IMR-90 (cell line): ENCODE data around the gene CERK. TPM values are rescaled to one million over a fixed set of nuclear protein-coding genes. Genes with fewer than 3 reads are reported as not detected.

Source experiments
- ATAC-seq: fragments of 200-7000 bp; cut with Tn5 transposase; 2 replicates; pipeline ENCODE4 v1.9.1; 2020; ENCODE audit warnings: low read depth, mild to moderate bottlenecking, moderate library complexity
- BruUV-seq: library from RNA; stranded (reverse); fragments of 400-500 nt; replicated peaks from 2 replicates; lab custom pipeline; 2021; lab: Mats Ljungman, UMichigan
- CTCF ChIA-PET: fragments of 300-600 bp; formaldehyde crosslinking; extraction: SDS; loops from one replicate; lab custom pipeline; 2021; ENCODE audit warnings: antibody characterized with exemption; lab: Yijun Ruan, JAX
- POLR2A ChIA-PET: fragments of 300-600 bp; sonication (Branson Sonifier 250); formaldehyde crosslinking; loops from one replicate; lab custom pipeline; 2022; ENCODE audit warnings: antibody characterized with exemption; ENCODE audit not compliant: unreplicated experiment; lab: Charles Lee
- DNase-seq: peaks from one replicate; pipeline ENCODE4 v3.0.0; 2013
- H2AFZ ChIP-seq: replicated peaks from 2 replicates; pipeline ENCODE3; 2013; ENCODE audit warnings: low read length, mild to moderate bottlenecking; ENCODE audit not compliant: poor library complexity
- H2AK5ac ChIP-seq: 2 replicates; pipeline ENCODE4 v1.6.1; 2013; ENCODE audit warnings: low read depth, low read length, inconsistent platforms
- H2AK9ac ChIP-seq: replicated peaks from 2 replicates; pipeline ENCODE3; 2013; ENCODE audit warnings: mild to moderate bottlenecking, low read depth, low read length, moderate library complexity; ENCODE audit not compliant: poor library complexity
- H2BK120ac ChIP-seq: 2 replicates; pipeline ENCODE4 v1.6.1; 2013; ENCODE audit warnings: low read depth, low read length, inconsistent platforms
- H2BK15ac ChIP-seq: 3 replicates; pipeline ENCODE4 v1.6.1; 2013; ENCODE audit warnings: low read depth, low read length, inconsistent platforms
- H2BK20ac ChIP-seq: 2 replicates; pipeline ENCODE4 v1.6.1; 2013; ENCODE audit warnings: low read depth, mild to moderate bottlenecking, inconsistent platforms, low read length, moderate library complexity
- H2BK5ac ChIP-seq: 2 replicates; pipeline ENCODE4 v1.6.1; 2013; ENCODE audit warnings: mild to moderate bottlenecking, low read depth, low read length, inconsistent platforms; ENCODE audit not compliant: poor library complexity, severe bottlenecking
- H3K14ac ChIP-seq: replicated peaks from 2 replicates; pipeline ENCODE4 v1.6.1; 2013; ENCODE audit warnings: low read depth, low read length, inconsistent platforms
- H3K18ac ChIP-seq: 2 replicates; pipeline ENCODE4 v1.6.1; 2013; ENCODE audit warnings: low read depth, low read length, control low read depth
- H3K23ac ChIP-seq: 2 replicates; pipeline ENCODE4 v1.6.1; 2013; ENCODE audit warnings: low read depth, low read length, inconsistent platforms
- H3K27ac ChIP-seq: 2 replicates; pipeline ENCODE4 v1.5.1; 2013; ENCODE audit warnings: mild to moderate bottlenecking, control low read depth, low read length; ENCODE audit not compliant: insufficient read depth
- H3K27me3 ChIP-seq: 2 replicates; pipeline ENCODE4 v1.6.1; 2013; ENCODE audit warnings: low read length; ENCODE audit not compliant: control insufficient read depth, insufficient read depth
- H3K36me3 ChIP-seq: 2 replicates; pipeline ENCODE4 v1.6.1; 2013; ENCODE audit warnings: low read length, mixed read lengths; ENCODE audit not compliant: control insufficient read depth, insufficient read depth
- H3K4ac ChIP-seq: 2 replicates; pipeline ENCODE4 v1.6.1; 2013; ENCODE audit warnings: low read depth, low read length, inconsistent platforms
- H3K4me1 ChIP-seq: 2 replicates; pipeline ENCODE4 v1.6.1; 2013; ENCODE audit warnings: low read length, mixed read lengths; ENCODE audit not compliant: control insufficient read depth, insufficient read depth
- H3K4me2 ChIP-seq: 2 replicates; pipeline ENCODE4 v1.6.1; 2013; ENCODE audit warnings: low read depth, mild to moderate bottlenecking, control low read depth, low read length, moderate library complexity
- H3K4me3 ChIP-seq: 2 replicates; pipeline ENCODE4 v1.5.1; 2013; ENCODE audit warnings: low read depth, mild to moderate bottlenecking, control low read depth, low read length, moderate library complexity; ENCODE audit not compliant: insufficient read depth
- H3K56ac ChIP-seq: 2 replicates; pipeline ENCODE4 v1.6.1; 2013; ENCODE audit warnings: low read length, inconsistent platforms; ENCODE audit not compliant: insufficient read depth; ENCODE audit errors: extremely low read depth
- H3K79me1 ChIP-seq, 2 experiments: 2 replicates each; pipeline ENCODE4 v1.6.1; 2013; ENCODE audit warnings: low read length in 2 of 2, inconsistent platforms in 1 of 2, low read depth in 1 of 2
- H3K9ac ChIP-seq: 2 replicates; pipeline ENCODE4 v1.6.1; 2013; ENCODE audit warnings: low read depth, low read length, control low read depth
- H3K9me1 ChIP-seq: 2 replicates; pipeline ENCODE4 v1.6.1; 2013; ENCODE audit warnings: low read length, inconsistent platforms; ENCODE audit not compliant: insufficient read depth
- H3K9me3 ChIP-seq: 2 replicates; pipeline ENCODE4 v1.6.1; 2013; ENCODE audit warnings: low read length; ENCODE audit not compliant: control insufficient read depth, insufficient read depth
- H4K20me1 ChIP-seq: 2 replicates; pipeline ENCODE4 v1.6.1; 2013; ENCODE audit warnings: low read length, inconsistent platforms; ENCODE audit not compliant: insufficient read depth
- H4K5ac ChIP-seq: 2 replicates; pipeline ENCODE4 v1.6.1; 2013; ENCODE audit warnings: mild to moderate bottlenecking, low read depth, low read length, control low read depth
- H4K8ac ChIP-seq, 2 experiments: 2 replicates each; pipeline ENCODE4 v1.6.1; 2013; ENCODE audit warnings: low read depth in 2 of 2, low read length in 2 of 2, control low read depth in 1 of 2, inconsistent platforms in 1 of 2
- H4K91ac ChIP-seq: 2 replicates; pipeline ENCODE4 v1.6.1; 2013; ENCODE audit warnings: low read depth, low read length, inconsistent platforms; ENCODE audit not compliant: insufficient read depth
- BHLHE40 ChIP-seq: fragments of 150-350 bp; IDR thresholded peaks from 2 replicates; pipeline ENCODE4 v1.6.1; 2016; ENCODE audit warnings: mild to moderate bottlenecking, low read depth, low read length
- CEBPB ChIP-seq: IDR thresholded peaks from 2 replicates; pipeline ENCODE4 v1.6.1; 2012; ENCODE audit warnings: low read depth, low read length, improper control_type of control experiment
- CHD1 ChIP-seq: IDR thresholded peaks from 2 replicates; pipeline ENCODE4 v1.6.1; 2012; ENCODE audit warnings: low read depth, low read length, improper control_type of control experiment
- MAFK ChIP-seq: IDR thresholded peaks from 2 replicates; pipeline ENCODE4 v1.6.1; 2012; ENCODE audit warnings: low read depth, low read length, improper control_type of control experiment
- MXI1 ChIP-seq: IDR thresholded peaks from 2 replicates; pipeline ENCODE4 v1.6.1; 2012; ENCODE audit warnings: low read depth, mild to moderate bottlenecking, low read length, moderate library complexity, borderline replicate concordance
- POLR2A ChIP-seq: IDR thresholded peaks from 2 replicates; pipeline ENCODE4 v1.6.1; 2012; ENCODE audit warnings: mild to moderate bottlenecking, low read depth, low read length
- RAD21 ChIP-seq: IDR thresholded peaks from 2 replicates; pipeline ENCODE4 v1.6.1; 2012; ENCODE audit warnings: low read length, improper control_type of control experiment
- RFX5 ChIP-seq: IDR thresholded peaks from 2 replicates; pipeline ENCODE4 v1.8.0; 2012; ENCODE audit warnings: low read depth, mild to moderate bottlenecking, low read length, moderate library complexity
- WGBS, 2 experiments: methylation state at CpG; one replicate each; pipeline versions ENCODE4 v1.1.5 to v1.1.7; 2013; ENCODE audit warnings: missing lambda C conversion rate in 2 of 2; ENCODE audit not compliant: insufficient read length in 1 of 2; ENCODE audit errors: extremely low coverage in 2 of 2; 5-methylcytosine and 5-hydroxymethylcytosine counted together
- dilution Hi-C: fragments of 300-500 bp; cut with HindIII; formaldehyde crosslinking; loops from one replicate; pipeline ENCODE4 v1.14.3; 2018; ENCODE audit warnings: low sequenced_read_pairs; ENCODE audit not compliant: unreplicated experiment
- in situ Hi-C: fragments of 300-500 bp; cut with MboI; formaldehyde crosslinking; loops from 3 replicates; pipeline ENCODE4 v1.14.3; 2019; ENCODE audit warnings: low sequenced_read_pairs, inconsistent platforms, mixed read lengths
- intact Hi-C: fragments of 100-400 bp; cut with micrococcal nuclease; formaldehyde crosslinking; loops from 2 replicates; pipeline ENCODE4 v1.10.0; 2022
- polyA plus RNA-seq, 3 experiments: library from polyadenylated mRNA; depleted of rRNA; stranded (reverse); fragments of >200 nt; gene quantifications; 2 replicates each; pipeline ENCODE4 v1.2.3, GENCODE V29; 2012; ENCODE audit warnings: low replicate concordance in 1 of 3
- total RNA-seq: library from RNA; depleted of rRNA; stranded (reverse); fragments of >200 nt; gene quantifications from 2 replicates; pipeline ENCODE4 v1.2.3, GENCODE V29; 2012
- TF ChIP-seq, protein P1 (sequence below): fragments of 150-350 bp; IDR thresholded peaks from 2 replicates; pipeline ENCODE4 v1.6.1; 2016; ENCODE audit warnings: low read depth, mild to moderate bottlenecking, low read length, moderate library complexity, borderline replicate concordance
- TF ChIP-seq, protein P2 (sequence below): fragments of 150-350 bp; IDR thresholded peaks from 2 replicates; pipeline ENCODE4 v1.6.1; 2017; ENCODE audit warnings: mild to moderate bottlenecking, antibody characterized with exemption, low read length, low read depth

CERK gene
- total and polyA plus RNA-seq, 2 of the 4 experiments (the other 2 are of a cell fraction), result 25.3 to 38.7 TPM

DNA sequence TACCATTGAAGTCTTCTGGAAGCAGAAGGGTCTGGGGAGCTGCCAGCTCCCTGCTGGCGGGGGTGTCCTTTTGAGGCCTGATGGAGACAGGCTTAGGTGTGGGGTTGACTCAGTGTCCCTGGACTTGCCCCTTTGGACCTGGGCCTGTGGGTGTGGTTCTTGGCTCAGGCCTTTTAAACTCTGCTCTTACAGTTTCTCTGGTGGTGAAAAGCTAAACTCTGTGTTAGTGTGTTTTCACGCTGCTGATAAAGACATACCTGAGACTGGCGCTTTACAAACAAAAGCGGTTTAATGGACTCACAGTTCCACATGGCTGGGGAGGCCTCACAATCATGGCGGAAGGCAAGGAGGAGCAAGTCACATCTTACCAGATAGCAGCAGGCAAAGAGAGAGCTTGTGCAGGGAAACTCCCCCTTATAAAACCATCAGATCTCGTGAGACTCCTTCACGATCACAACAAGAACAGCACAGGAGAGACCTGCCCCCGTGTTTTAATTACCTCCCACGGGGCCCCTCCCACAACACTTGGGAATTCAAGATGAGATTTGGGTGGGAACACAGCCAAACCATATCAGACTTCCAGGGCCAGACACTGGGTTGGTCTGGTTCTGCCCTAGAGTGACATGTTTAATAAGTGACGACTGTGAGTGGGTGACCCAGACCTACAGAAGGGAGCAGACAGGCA, 91.4 kb downstream of the CERK start:
- H3K27ac ChIP-seq, result no peak overlapping the region
- dilution Hi-C loops, result no loop called here
- H4K91ac ChIP-seq, result no peak overlapping the region; the same call in 1 of the 2 replicates
- H3K18ac ChIP-seq, result no peak overlapping the region
- no peak overlapping the region for H2AK9ac ChIP-seq
- in situ Hi-C loops, result no loop called here
- no peak overlapping the region for H3K9ac ChIP-seq
- H3K4ac ChIP-seq, result no peak overlapping the region
- no peak overlapping the region for H3K4me3 ChIP-seq
- no TSS peak for BruUV-seq
- no peak overlapping the region for H2AK5ac ChIP-seq
- no peaks in the 10 kb centered on the region for H3K27me3 ChIP-seq
- H4K5ac ChIP-seq, result no peak overlapping the region
- no peak overlapping the region for H3K14ac ChIP-seq
- no peak overlapping the region for H3K23ac ChIP-seq
- no peak overlapping the region for H2AFZ ChIP-seq
- ATAC-seq, result no peak
- TF ChIP-seq, protein P1, sequence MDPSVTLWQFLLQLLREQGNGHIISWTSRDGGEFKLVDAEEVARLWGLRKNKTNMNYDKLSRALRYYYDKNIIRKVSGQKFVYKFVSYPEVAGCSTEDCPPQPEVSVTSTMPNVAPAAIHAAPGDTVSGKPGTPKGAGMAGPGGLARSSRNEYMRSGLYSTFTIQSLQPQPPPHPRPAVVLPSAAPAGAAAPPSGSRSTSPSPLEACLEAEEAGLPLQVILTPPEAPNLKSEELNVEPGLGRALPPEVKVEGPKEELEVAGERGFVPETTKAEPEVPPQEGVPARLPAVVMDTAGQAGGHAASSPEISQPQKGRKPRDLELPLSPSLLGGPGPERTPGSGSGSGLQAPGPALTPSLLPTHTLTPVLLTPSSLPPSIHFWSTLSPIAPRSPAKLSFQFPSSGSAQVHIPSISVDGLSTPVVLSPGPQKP, result no peak
- no peak for TF ChIP-seq CHD1
- no peak for TF ChIP-seq POLR2A
- no peak for TF ChIP-seq MXI1
- no peak for TF ChIP-seq RFX5
- TF ChIP-seq BHLHE40, result no peak
- TF ChIP-seq, protein P2, sequence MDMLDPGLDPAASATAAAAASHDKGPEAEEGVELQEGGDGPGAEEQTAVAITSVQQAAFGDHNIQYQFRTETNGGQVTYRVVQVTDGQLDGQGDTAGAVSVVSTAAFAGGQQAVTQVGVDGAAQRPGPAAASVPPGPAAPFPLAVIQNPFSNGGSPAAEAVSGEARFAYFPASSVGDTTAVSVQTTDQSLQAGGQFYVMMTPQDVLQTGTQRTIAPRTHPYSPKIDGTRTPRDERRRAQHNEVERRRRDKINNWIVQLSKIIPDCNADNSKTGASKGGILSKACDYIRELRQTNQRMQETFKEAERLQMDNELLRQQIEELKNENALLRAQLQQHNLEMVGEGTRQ, result no peak
- TF ChIP-seq MAFK, result no peak
- no peak for TF ChIP-seq RAD21
- TF ChIP-seq CEBPB, result no peak
- H3K9me3 ChIP-seq, result no peaks in the 10 kb centered on the region
- no peak overlapping the region for H2BK5ac ChIP-seq
- no peak overlapping the region for H2BK20ac ChIP-seq
- peaks cover 0 to 6% of the 10 kb centered on the region in 2 experiments; a peak in 2 of 4 replicates for H3K79me1 ChIP-seq
- peaks cover 15% of the 10 kb centered on the region for H3K4me1 ChIP-seq
- ChIA-PET CTCF (no interaction called here), POLR2A (no interaction called here)
- H3K56ac ChIP-seq, result no peak overlapping the region
- intact Hi-C loops, result no loop called here
- no peak overlapping the region for H2BK120ac ChIP-seq
- H4K8ac ChIP-seq, result no peak overlapping the region
- H2BK15ac ChIP-seq, result no peak overlapping the region
- H3K4me2 ChIP-seq, result no peak overlapping the region
- 100% methylated on average over 4 of the region's 10 CpGs; no CpG with 5 or more reads in 1 of the 2 experiments for WGBS, 2 experiments
- peaks cover 8% of the 10 kb centered on the region for H4K20me1 ChIP-seq
- no peaks in the 10 kb centered on the region for H3K36me3 ChIP-seq
- peaks cover 5% of the 10 kb centered on the region; the same call in 1 of the 2 replicates for H3K9me1 ChIP-seq
- no peak for DNase-seq
